Activated effector memory CD4-positive, alpha-beta T cell treated with anti-CD3 and anti-CD28 coated beads, Interleukin-2, amount 50 U/mL, for 16 hours (primary cell): ENCODE results near the gene GRM1.

Experiments used
- DNase-seq: peaks from one replicate; pipeline ENCODE4 v3.0.0-alpha.2; 2020

GRM1 gene

DNA sequence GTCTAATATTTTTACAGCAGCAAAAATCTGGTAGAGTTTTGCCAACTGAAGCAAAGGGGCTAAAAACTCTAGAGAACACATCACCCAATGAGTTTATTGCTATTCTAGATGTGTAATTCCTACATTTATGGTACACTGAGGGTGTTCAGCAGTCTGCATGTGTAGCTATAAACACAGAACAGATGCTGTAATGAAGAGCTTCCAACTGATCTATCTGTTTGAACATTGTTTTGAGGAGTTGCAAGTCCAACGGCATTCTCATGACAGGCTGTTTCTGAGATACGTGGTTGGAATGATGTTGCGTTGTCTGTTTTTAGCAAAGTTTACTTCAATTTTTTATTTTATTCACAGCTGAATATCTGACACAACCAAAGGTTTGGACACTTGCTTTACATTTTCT lies 373.6 kb downstream of the GRM1 start:
- DNase-seq: no peak

- DNase-seq: no peak
These were observed 379.7 kb downstream of the GRM1 start for GRCh38 chr6:146408583-146408982.

GRCh38 chr6:146410851-146411595 lies 382.2 kb downstream of the GRM1 start:
- DNase-seq: no peak

- no peak for DNase-seq
These were observed 390.7 kb downstream of the GRM1 start for GRCh38 chr6:146419576-146419975.

GRCh38 chr6:146420255-146420654 lies 391.4 kb downstream of the GRM1 start:
- no peak for DNase-seq

DNA sequence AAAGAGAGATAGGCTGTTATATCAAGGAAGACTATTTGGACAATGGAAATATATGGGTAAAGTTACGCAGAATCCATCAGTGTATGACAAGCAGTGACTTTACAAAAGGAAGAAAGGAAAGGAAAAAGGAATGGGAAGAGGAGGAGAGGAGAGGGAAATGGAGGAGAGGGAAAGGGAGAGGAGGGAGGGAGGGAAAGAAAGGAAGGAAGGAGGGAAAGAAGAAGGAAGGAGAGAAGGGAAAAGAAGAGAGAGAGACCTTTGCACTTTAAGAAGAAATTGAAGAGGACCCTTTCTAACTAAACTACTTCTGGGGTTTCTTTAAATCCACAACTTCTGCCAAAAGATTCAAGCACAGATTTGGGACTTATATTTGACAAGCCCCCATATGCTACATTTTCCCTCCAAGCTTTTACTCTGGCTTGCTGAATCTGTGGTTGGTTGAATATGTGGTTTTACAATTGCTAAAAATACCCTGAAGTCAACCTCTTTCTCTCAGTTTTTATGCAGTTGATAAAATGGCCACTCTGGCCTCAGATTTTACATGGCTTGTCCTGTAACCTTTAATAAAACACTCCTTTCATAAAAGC lies 394.0 kb downstream of the GRM1 start:
- no peak for DNase-seq

DNA sequence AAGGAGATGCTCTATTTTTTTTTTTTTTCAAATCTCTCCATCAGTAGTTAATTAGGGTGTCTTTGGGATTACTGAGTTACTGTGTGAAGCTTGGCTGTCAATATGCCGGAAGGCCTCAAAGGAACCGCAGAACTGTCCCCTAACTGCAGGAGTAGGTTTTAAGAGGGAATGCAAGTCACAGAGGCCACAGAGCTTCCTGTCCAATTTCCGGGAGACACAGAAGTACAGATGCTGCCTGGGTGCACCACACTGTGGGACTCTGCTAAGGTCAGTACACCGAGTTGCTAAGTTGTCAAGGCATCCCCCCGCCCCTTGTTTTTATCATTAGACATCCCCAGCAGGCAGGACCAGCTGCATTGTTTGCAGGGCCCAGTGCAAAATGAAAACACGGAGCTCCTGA lies 394.6 kb downstream of the GRM1 start:
- no peak for DNase-seq

DNA sequence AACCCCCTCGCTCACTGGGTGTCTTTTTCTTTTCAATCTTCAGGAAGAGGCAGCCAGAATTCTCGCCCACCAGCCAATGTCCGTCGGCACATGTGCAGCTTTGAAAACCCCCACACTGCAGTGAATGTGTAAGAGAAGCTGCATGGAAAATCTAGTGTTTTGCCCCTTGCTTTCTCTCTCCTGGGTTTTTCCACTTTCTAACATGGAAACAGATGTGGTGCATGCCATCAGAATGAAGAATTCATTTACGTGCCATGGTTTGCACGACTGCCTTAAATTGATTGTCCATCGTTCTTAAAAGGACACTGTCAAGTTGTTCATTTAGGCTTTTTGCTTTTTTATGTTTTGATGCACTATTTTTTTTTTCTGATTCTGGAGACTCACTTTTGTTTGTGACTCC lies 397.7 kb downstream of the GRM1 start:
- no peak for DNase-seq

DNA sequence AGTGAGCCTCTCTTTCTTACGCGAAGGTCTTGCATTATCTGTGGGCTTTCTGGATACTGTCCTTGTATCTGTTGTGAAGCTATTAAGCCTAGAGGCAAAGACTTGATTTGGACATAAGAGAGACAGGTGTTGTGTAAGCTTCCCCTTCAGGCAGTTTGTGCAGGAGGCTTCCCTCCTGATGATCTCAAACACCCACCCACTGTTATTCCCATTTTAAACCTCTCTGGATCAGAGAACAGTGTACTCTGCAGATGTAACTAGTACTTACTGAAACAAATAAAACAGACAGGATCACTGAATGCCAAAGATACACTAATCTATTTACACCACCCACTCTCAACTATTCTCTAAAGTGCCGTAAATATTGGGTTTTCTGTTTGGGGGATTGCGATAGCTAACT lies 401.0 kb downstream of the GRM1 start:
- no peak for DNase-seq

DNA sequence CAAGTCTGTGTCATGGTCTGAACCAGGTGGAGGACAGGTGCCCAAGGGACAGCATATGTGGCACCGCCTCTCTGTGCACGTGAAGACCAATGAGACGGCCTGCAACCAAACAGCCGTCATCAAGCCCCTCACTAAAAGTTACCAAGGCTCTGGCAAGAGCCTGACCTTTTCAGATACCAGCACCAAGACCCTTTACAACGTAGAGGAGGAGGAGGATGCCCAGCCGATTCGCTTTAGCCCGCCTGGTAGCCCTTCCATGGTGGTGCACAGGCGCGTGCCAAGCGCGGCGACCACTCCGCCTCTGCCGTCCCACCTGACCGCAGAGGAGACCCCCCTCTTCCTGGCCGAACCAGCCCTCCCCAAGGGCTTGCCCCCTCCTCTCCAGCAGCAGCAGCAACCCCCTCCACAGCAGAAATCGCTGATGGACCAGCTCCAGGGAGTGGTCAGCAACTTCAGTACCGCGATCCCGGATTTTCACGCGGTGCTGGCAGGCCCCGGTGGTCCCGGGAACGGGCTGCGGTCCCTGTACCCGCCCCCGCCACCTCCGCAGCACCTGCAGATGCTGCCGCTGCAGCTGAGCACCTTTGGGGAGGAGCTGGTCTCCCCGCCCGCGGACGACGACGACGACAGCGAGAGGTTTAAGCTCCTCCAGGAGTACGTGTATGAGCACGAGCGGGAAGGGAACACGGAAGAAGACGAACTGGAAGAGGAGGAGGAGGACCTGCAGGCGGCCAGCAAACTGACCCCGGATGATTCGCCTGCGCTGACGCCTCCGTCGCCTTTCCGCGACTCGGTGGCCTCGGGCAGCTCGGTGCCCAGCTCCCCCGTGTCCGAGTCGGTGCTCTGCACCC lies 405.2 kb downstream of the GRM1 start:
- no peak for DNase-seq

- DNase-seq: no peak
These were observed 406.0 kb downstream of the GRM1 start for GRCh38 chr6:146434732-146435390.

GRCh38 chr6:146441907-146442306 lies 413.0 kb downstream of the GRM1 start:
- no peak for DNase-seq

DNA sequence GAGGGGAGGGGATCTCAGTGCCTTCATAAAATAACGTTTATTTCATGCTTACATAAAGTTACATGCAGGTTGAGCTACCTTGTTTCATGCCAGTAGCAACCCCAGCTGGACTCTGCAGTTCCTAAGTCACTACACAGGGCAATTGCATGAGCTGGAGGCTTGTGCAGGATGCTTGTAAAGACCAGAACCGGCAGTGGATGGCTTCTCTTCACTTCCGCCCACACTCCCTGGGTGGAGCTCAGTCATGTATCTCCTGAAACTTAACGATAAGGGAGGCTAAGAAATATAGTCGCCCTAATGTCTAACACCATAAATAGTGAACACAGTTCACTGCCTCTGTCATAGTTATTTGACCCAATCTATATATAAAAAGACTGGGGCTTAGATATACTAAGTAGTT lies 415.3 kb downstream of the GRM1 start:
- DNase-seq: no peak

DNA sequence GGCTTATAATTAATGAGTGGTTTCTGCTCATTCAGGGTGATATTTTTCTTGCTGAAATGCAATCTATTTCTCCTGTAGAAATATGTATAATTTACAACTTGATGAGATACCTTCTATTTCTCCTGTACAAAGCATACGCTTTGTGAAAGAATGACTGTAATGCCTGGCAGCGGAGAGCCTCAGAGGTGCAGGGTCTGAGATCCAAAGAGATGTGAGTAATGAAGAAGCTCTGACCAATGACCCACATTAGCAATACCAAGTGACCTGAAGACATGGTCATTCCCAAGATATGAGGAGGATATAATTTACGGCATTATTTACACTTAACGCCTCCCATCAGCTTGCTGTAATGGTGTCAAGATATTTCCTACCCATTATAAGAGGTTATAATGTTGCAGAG lies 416.4 kb downstream of the GRM1 start:
- DNase-seq: no peak

GRCh38 chr6:146456886-146457285 lies 428.0 kb downstream of the GRM1 start:
- DNase-seq: no peak

GRCh38 chr6:146460941-146461340 lies 432.1 kb downstream of the GRM1 start:
- DNase-seq: no peak

DNA sequence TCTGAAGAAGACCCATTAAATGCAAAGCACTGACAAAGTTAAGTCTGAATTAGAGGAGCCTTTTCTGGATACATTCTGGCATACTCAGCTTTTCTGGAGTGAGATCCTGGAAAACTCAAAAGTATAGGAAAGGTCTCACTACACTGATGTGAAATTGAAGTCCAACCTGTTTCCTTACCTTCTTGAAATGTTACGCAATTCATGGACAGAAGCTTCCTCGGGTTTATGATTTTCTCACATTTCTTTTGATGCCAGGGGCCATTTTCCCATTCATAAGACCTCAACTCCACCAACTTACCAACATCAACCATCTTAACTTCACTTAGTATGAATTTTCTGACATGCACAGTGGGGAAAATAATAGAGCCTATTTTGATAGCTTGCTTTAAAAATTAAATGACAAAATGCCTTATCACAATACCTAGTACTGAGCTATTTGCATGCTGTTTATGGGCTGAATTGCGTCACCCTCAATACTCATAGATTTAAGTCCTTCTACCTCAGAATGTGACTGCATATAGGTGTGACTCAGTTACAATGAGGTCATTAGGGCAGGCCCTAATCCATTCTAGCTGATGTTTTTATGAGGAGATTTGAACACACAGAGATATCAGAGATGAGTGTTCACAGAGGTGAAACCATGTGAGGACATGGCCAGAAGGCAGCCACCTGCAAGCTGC lies 441.4 kb downstream of the GRM1 start:
- DNase-seq: no peak

DNA sequence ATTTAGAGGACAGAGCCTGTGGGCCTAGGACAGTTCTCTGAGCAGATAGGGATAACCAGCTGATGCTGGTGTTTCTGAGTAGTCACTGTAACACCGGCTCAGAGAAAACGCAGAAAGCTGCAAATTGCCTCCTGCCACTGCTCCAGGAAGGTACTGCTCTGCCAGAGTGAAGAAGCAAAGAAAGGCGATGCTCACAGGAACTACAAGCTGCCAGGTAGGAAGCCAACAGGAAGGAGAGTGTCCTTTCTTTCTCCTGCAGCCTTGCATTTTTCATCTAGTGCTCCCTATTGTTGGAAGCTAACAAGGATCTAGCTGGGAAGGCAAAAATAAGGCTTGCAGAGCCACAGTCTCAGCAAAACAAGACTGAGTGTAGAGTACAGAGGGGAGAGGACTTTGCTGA lies 444.1 kb downstream of the GRM1 start:
- no peak for DNase-seq

GRCh38 chr6:146481527-146481926 lies 452.7 kb downstream of the GRM1 start:
- no peak for DNase-seq

- no peak for DNase-seq
These were observed 455.5 kb downstream of the GRM1 start for GRCh38 chr6:146484411-146484810.
